HPDE6-E6E7 (cell line): ENCODE data around the gene SNX10.
"Not testable (repeated sequence)": the region's sequence is repeated elsewhere in the genome, so short reads cannot be mapped to it uniquely, and the experiment has no call there.

ENCODE experiments used
- DNase-seq: peaks from one replicate; pipeline ENCODE4 v3.0.0; 2011; ENCODE audit warnings: missing footprints; ENCODE audit errors: extremely low spot score

SNX10 gene, protein sequence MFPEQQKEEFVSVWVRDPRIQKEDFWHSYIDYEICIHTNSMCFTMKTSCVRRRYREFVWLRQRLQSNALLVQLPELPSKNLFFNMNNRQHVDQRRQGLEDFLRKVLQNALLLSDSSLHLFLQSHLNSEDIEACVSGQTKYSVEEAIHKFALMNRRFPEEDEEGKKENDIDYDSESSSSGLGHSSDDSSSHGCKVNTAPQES

DNA sequence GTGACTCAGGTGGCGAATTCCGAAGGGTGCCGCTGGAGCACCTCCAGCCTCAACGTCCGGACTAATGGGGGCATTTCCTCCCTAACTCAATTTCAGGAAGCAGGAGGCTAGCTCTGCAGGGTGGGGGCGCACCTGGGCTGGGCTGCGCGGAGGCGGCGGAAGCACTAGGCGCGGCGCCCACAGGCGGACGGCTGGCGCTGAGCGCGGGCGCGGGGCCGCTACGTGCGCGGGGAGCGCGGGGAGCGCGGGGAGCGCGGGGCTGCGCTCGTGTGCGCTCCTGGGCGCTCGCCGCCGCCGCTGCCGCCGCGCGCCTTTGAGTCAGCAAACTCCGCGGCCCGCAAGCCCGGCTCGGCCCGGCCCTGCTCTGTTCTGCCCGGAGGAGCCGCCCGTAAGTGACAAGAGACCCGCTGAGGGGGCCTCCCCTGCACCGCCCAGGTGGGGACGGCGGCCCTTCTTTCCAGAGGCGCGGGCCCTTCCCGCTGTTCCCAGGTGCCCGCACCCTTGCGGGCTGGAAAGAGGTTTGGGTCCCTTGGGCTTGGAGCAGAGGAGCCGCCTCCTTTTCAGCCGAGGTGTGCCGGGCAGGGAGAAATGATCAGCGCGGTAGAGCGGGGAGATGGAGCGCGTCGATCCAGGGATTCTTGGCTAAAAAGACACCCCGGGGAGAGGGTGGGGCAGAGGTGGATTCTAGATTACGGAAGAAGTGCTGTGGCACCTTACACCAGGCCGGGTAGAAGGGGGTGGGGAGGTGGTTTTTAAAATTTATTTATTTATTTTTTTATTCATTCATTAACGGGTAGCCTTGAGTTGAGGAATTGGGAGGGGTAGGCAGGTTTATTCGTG, at the start of gene SNX10:
SNX10 (plus strand) TSS at position 164 of the 840 bp plus-strand sequence. CDS start 54,581 bp downstream, outside the sequence.
- DNase-seq = peak; percentile 21

DNA sequence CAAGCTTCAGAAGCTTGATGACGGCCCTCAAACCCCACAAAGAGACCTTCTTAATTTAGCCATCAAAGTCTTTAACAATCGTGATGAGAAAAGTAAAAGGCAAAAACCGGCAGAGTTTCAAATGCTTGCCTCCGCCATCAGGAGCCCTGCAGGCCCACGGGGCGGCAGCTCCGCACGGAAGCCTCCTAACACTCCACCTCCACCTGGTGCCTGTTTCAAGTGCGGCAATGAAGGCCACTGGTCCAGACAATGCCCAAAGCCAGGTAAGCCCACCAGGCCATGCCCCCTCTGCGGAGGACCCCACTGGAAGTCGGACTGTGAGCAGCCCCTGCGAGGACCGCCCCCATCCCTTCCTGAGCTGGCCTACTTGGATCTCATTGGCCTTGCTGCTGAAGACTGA, 46.5 kb upstream of the SNX10 start:
- DNase-seq = no peak

DNA sequence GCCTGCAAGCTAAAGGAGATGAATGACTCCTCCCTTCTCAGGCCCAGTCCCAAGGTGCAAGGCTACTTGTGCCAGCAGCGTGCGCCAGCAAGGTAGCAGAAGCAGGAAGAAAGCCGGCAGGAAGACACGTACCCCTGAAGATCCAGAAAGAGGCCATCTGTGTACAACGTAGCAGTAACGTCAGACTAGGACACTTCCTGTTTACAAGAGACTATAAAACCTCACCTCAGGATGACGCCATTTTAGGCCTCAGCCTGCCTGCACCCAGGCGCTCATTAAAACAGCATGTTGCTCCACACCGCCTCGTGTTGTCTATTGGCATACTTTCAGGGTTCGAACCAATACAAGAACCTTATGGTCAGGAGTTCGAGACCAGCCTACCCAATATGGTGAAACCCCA, 41.4 kb upstream of the SNX10 start:
- DNase-seq = no peak

DNA sequence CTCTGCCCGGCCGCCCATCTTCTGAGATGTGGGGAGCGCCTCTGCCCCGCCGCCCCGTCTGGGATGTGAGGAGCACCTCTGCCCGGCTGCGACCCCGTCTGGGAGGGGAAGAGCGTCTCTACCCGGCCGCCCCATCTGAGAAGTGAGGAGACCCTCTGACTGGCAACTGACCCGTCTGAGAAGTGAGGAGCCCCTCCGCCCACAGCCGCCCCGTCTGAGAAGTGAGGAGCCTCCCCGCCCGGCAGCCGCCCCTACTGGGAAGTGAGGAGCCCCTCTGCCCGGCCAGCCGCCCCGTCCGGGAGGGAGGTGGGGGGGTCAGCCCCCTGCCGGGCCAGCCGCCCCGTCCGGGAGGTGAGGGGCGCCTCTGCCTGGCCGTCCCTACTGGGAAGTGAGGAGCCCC, 29.8 kb upstream of the SNX10 start:
- DNase-seq = not testable (repeated sequence)

DNA sequence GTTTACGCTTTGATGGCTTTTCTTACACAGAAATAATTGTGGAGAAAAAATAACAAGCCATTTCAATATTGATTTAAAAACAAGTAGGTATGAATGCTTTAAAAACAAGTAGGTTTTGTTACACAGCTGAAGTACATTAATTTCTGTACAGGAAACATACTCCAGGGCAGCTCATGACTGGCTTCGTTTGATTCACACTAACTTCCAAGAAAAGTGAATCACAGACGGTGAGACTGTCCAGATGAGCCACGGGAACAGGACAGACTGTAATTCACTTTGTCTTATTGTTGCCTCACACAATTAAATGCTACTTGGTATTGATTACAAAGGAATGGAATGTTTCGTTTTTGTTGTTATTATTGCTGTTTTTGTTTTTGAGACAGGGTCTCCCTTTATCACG, 26.6 kb upstream of the SNX10 start:
- no peak for DNase-seq

DNA sequence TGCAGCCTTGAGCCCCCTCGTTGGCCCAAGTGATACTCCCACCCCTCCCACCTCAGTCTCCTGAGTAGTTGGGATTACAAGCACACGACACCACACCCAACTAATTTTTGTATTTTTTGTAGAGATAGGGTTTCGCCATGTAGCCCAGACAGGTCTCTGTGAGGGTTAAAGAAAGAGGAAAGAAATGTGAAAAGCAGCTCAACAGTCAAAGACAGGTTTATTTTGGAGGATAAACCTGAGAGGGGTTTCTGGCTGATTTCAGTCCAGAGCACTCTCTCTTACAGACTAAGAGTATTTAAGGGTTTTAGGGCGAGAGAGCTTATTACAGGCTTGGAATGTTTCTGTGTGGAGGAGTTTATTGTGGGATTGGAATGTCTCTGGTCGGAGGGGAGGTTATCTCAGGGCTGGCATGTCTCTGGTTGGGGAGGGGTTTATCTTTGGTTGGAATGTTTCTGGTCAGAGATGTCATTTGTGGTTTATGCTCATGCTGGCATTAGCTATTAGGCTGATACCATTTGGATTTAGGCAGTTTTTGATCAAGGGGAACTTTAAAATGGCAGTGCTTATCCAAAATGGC, 26.1 kb upstream of the SNX10 start:
- DNase-seq = no peak

DNA sequence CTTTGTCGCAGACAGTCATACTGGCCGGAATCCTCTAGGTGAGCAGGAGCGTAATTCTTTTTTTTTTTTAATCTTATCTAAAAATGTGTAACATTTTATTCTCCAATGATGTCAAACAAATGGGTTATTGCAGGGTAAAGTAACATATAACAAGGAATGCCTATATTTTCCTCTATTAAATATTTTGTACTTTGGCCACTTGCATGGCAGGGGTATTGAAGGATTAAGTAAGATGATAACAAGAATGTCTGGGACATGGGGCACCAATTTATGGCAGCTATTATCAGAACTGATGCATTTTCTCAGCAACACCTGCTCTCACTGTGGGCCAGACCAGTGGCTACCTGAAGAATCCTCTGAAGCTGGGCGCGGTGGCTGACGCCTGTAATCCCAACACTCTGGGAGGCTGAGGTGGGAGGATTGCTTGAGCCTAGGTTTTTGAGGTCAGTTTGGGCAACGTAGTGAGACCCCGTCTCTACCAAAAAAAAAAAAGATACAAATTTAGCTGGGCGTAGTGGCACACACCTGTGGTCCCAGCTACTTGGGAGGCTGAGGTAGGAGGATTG, 24.0 kb upstream of the SNX10 start:
- no peak for DNase-seq

DNA sequence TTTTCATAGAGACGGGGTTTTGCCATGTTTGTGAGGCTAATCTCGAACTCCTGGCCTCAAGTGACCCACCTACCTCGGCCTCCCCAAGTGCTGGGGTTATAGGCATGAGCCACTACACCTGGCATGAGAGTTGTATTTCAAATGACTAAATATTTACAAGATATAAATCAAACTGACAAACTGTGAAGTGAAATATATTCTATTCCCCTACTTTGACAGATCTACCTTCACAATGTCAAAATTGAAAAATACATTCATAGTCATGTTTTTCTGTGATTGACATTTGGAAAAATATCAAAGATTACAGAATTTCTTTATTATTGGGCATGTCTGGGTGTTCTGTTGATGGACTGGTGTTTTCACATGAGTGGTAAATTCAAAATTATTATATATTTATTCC, 16.4 kb upstream of the SNX10 start:
- no peak for DNase-seq

DNA sequence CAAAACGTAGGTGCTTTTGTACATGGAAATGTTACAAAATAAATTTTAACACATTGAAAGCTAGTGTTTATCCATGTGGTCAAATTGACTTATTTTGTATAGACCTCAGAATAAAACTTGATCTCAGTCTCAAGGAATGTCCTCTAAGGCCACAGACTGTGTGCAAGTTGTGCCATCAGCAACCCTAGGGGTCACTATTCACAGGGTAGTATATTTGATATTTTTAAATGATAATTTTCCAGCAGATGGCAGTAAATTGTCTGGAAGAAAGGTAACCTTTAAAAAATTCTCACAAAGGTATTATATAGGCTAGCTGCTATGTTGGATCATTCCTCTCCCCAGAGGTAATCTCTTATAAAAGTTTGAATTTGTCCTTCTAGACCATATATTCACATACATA, 12.9 kb upstream of the SNX10 start:
- DNase-seq = peak; percentile 14

DNA sequence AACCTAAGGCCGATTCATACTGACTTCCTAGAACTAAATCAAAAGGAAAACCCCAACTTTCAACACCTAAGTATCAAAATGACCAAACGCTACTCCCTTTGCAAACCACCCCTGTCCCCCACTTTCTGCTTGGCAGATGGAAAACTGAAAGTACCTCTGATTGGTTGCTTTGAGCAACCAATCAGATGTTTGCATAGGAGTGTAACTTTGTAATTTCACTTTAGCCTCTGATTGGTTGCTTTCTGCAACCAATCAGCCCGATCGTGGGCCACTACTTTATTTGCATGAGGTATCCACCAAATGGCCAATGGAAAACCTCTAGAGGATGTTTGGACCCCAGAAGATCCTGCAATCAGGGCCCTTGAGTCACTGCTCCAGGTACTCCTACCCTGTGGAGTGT, 12.3 kb upstream of the SNX10 start:
- DNase-seq = no peak

DNA sequence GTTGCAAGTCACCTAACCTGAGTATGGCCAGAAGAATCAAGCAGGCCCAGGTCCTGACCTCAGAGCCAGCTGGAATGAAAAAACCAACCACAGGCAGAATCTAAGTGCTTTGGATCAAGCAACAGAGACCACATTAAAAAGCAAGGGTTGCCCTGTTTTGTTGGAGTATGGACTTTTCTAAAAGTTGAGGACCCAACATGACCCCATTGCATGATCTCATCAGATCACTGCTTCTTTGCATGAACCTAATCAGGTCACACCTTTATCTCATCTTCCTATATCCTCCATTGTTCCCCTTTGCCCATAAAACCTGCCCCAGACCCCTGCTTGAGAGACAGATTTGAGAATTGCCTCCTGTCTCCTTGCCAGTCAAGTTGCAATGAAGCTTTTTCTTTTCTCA, 11.6 kb upstream of the SNX10 start:
- no peak for DNase-seq

DNA sequence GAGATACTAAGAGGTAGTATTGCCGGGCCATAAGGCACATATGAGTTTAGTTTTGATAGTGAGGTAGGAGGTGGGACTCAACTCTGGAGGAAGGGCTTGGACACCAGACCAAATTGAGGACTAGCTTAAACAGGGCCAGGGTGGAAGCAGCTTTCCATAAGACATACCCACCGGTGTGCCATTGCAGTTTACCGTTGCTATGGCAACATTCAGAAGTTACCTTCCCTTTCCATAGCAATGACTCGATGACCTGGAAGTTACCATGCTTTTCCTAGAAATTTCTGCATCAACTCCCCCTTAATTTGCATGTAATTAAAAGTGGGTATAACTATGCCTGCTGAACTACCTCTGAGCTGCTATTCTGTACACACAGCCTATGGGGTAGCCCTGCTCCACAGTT, 10.9 kb upstream of the SNX10 start:
- DNase-seq = no peak

DNA sequence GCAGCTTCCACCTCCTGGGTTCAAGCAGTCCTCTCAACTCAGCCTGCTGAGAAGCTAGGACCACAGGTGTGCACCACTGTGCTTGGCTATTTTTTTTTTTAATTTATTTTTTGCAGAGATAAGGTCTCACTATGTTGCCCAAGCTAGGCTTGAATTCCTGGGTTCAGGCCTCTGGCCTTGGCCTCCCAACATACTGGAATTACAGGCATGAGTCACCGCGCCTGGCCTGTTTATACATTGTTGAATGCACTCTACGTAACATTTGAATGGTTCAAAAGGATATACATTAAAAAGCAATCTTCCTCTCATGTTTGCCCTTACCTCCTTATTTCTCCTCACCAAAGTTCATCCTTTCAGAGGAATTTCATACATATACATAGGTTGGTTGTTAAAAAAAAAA, 7.2 kb upstream of the SNX10 start:
- no peak for DNase-seq

DNA sequence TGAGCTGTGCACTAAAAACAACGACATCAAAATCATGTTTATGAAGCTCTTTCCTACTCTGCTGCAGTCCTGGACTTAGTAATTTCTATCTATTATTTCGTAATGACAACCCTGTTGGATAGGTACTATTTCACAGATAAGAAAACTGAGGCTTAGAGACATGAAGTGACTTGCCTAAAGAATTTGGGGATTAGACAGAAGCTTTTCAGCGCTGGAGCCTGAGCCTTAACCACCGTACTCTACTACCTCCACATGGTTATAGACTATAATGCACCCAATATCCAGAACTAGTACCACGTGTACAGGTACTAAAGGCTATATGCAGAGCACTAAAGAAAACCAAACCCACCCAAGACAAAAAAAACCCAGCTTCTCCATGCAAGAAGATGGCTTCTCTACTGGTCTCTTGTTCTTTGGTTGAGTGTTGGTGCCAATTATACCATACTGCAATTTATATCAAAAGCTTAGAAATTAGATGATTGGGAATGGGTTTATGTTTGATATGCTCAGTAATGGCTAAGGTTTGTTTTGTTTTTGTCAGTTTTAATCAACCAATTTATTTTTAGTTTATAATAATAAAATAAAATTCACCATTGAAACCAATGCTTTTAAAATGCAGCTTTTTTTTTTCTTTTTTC, 6.5 kb upstream of the SNX10 start:
- DNase-seq = no peak

DNA sequence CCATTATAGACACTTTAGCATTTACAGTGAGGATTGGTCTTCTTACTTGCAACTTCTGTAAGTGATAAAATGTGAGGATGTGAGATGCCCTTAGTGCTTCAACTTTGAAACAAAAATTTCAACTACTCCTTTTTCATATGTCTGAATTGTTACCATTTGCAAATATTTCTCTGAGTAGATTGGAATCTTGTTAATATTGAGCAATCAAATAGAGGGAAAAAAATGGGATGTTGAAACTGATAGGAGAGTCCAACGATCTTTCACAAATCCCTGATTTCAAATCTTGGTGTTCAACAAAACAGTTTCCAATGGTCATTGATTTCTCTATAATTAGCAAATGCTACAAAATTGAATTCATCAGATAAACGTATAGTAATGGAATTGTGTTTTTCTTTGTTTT, 5.5 kb upstream of the SNX10 start:
- no peak for DNase-seq

DNA sequence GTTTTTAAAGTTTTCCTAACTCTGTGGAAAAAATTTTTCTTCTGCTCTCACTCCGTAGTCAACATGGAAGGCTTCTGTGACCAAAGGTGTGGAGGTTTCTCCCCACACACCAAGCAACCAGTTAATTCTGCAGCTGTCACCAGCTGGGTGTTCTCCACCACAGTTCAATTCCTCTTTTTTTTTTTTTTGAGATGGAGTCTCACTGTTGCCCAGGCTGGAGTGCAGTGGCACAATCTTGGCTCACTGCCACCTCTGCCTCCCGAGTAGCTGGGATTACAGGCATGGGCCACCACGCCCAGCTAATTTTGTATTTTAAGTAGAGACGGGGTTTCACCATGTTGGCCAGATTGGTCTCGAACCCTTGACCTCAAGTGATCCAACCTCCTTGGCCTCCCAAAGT, 3.5 kb upstream of the SNX10 start:
- DNase-seq = not testable (repeated sequence)

DNA sequence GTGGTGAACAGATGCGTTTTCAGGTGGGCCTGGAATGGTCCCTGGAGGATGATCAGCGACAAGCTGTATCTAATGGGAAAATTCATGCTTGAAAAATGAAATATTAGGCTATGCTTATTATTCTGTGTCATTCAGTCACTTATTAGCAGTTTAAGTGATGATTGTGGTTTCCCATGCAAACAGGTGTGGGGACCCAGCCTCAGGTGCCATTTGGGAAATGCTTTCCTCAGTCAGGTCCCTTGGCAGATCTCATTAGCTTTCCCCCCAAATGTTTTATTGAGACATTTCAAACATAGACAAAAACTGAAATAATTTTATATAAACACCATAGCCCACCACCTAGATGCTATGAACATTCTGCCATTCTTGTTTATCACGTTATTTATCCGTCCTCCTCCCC, 411 bp upstream of the SNX10 start:
- DNase-seq = no peak

DNA sequence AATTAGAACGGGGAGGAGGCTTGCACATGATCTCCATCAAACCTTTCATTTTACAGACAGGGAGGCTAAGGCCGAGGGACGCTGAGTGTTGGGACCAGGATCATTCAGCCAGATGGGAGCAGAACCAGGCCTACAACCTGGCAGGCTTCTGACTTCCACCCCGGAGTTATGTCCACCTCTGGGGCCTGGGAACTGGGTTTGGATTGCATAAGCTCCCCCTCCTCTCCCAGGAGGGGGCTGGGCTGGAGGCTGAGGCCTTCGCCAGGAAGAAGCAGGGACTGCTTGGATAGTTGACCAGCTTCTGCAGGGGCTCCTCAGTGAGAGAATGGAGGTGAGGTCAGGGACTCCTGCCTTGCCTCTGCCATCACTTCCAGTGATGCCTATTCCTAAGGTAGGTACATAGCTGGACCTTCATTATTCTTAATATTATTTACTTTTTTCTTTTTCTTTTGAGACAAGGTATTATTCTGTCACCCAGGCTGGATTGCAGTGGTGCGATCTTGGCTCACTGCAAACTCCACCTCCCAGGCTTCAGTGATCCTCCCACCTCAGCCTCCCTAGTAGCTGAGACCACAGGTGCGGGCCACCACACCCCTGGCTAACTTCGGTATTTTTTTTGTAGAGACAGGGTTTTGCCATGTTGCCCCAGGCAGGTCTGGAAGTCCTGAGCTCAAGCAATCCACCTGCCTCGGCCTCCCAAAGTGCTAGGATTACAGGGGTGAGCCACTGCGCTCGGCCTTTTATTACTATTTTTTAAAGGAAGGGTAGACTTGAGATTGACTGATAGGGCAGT, 1.3 kb downstream of the SNX10 start:
- DNase-seq = no peak

DNA sequence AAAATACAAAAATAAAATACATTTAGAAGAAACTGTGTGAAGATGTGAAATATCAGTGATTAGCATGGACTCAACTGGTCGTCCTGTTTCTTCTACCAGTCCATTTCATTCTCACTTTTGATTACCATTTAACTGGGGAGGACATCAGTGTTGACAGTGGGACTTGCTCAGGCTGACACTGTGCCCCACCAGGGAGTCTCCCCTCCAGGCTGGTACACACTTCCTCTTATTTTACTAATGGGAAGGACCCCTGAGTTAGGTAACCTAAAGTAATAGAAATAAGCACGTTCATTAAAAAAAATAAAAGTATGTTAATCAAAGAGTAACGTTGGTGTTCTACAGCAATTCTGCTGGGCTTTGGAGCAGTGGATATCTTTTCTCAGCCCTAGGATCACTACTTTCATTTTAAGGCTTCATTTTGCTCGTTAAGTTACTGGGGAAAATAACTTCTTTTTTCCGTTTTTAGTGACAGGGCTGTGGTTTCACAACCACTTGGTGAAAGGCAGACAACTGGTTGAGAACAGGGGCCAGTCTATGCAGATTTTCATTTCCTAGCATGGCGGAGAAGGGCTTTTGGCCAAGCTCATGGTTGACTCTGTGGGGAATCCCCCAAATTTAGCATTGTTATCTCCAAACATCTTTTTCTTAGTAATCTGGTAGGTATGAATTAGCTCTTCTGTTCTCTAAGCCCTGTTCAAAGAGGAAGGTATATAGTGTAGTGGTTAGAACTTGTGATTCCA, 2.1 kb downstream of the SNX10 start:
- DNase-seq = no peak

DNA sequence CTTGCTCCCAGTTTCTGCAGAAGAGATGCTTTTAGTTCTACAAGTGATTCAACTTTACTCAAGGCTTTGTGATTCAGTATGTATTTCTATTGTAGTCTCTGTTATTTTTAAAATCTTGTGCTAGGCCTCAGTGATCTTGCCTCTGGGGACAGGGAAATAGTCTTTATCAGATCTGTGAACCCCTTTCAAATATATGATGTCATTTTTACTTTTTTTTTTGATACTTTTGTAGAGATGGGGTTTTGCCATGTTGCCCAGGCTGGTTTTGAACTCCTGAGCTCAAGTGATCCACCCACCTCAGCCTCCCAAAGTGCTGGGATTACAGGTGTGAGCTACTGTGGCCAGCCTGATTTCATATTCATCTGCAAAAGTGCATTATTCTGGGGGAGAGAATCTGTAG, 3.4 kb downstream of the SNX10 start:
- no peak for DNase-seq

DNA sequence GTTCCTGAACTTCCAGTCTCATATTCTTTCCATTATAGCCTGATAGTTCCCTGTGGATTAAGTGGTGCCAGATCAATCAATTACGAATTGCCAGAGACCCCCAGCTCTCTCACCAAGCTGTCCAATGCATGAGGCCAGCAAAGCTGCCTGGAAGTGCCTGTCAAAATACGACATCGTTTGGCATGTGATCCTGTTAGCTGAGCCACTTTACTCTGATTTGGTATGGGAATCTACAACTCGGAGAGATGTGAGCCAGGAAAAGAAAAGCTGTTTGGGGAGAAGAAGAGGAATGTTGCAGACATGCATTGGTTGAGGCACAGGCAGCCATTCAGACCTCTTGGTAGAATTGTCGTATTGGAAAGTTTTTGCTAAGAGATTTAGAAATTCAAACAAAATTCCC, 3.9 kb downstream of the SNX10 start:
- no peak for DNase-seq
